UCSD-AML1 (cell line): ENCODE data around the gene KIN.
"Not testable (repeated sequence)": the region's sequence is repeated elsewhere in the genome, so short reads cannot be mapped to it uniquely, and the experiment has no call there.

Experiments used
- DNase-seq: peaks from one replicate; lab custom pipeline; 2025; ENCODE audit not compliant: unreplicated experiment; lab: John Stamatoyannopoulos, UW

KIN gene

GRCh38 chr10:7738536-7739407 is 49.0 kb downstream of the KIN start:
- no peak for DNase-seq

- no peak for DNase-seq
Observed at GRCh38 chr10:7734821-7735220, 53.0 kb downstream of the KIN start.

GRCh38 chr10:7722927-7723529 is 64.8 kb downstream of the KIN start:
- DNase-seq: no peak

DNA sequence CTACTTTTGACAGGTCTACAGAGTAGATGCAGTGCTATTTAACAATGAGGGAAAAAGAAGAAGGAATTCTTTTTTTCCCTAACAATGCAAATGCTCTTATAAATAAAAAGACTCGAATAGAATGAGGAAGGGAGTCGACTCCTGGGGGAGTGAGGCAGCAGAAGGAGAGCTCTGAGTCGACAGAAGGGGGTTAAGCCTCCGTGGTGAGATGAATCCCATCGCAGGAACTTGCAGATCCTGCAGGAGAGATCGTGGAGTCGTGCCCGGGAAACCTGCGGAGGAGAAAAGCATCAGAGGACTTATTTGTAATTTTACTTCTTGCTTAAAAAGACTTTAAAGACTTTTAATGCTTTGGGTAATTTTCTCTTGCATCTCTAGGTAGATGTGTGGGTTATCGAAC is 67.3 kb downstream of the KIN start:
- no peak for DNase-seq

GRCh38 chr10:7718685-7719084 is 69.1 kb downstream of the KIN start:
- no peak for DNase-seq

- DNase-seq: no peak
Observed at GRCh38 chr10:7717767-7718166, 70.0 kb downstream of the KIN start.

- DNase-seq: no peak
Observed at GRCh38 chr10:7715515-7715914, 72.3 kb downstream of the KIN start.

GRCh38 chr10:7711075-7711474 is 76.7 kb downstream of the KIN start:
- DNase-seq: not testable (repeated sequence)

DNA sequence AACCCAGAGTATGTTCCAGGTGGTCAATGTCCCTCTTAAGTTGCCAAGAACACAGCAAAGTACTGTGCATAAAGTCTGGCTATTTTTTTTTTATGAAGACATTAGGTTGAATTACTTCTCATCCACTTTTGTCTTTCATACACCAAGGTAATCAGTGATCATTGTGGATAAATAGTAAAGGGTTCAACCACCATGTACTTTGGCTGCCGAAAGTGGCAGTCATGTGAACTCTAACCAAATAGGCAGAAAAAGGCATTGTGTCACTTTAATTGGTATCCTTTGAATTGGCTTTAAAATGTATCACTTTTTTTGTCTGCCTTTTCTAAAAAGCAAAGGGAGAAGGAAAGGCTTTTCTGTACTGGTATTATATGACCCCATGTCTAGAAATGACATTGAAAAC is 77.3 kb downstream of the KIN start:
- DNase-seq: no peak

GRCh38 chr10:7708832-7709231 is 79.0 kb downstream of the KIN start:
- no peak for DNase-seq

DNA sequence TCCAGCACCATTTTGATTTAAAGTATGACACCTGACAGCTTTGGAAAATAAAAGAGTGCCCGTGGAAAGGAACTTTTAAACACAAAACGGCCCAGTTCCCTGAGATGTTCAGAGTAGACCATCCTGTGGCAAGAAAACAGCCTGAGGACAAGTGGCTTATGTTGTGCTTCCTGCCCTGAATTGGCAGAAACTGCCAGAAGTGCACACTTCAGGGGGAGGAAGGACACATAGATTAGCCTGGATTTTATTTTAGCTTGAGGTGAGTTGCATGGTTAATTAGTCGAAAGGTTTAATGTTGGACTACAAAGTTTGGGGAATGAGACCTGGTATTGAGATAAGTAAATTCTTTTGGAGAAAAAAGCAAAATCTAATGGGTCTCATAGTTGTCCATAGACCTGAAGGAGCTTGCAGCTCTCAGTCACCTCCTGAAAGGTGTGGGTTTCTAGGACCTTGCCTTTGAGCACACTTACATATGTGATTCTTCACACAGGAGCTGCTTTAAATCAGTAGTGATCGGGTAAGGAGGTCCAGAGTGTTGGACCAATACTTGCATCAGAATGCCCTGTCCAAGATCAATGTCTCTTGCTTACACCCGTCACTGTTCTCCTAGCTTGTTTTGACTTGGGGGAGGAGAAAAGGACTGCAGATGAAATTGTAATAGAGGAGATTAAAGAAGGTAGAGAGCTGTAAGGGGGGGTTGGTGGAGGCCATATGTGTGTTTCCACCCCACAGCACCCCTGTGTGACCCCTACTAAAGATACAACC is 79.8 kb downstream of the KIN start:
- no peak for DNase-seq

DNA sequence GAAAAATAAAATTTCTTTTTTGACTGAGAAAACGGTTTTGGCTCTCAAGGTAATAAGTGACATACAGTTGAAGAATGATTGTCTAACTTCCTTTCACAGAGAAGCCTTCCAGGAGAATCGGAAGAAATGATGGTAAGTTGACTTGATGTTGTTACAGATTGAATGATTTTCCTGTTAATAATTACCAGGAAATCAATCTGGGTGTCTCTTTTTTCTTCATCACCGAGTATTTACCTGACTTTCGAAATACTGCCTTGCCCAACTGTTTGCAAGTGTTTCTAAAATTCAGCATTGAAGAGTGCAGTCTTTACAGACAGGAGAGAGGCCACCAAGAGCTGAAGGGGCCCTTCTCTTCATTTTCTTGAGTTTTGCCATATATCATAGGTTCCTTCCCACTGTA is 80.7 kb downstream of the KIN start:
- no peak for DNase-seq

GRCh38 chr10:7706534-7707073 is 81.2 kb downstream of the KIN start:
- no peak for DNase-seq

- no peak for DNase-seq
Observed at GRCh38 chr10:7705341-7705740, 82.5 kb downstream of the KIN start.

DNA sequence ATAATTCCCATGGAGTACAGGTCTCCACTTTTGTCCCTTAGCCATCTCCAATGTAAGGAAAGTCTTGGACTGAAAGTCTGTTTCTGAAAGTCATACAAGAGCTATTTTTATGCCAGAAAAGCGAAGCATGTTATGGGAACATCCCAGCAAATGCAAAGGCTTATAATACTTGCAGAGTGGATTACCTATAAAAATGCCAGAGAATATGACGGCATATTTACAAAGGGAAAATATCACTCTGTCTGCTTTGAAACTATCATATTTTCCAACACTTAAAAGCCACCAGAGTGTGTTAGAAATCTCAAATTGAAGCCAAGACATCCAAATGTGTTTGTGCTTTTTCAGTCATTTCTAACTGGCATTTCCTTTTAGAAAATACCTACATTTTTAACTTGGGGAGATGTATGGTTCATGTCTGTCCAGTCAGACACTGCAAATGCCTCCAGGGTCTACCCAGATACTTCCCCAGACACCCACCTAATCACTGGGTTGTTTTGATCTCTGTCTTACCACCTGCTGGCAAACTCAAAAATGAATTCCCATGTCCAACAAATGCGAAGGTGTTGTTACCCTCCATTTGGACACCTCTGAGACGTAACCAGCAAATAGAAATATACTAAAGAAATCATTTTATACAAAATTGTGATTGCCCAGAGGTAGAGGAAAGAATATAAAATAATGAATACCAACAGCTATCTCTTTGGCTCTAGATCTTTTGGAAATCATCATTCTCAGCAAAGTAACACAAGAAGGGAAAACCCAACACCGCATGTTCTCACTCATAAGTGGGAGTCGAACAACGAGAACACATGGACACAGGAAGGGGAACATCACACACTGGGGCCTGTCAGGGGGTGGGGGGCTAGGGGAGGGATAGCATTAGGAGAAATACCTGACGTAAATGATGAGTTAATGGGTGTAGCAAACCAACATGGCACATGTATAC is 83.4 kb downstream of the KIN start:
- no peak for DNase-seq

DNA sequence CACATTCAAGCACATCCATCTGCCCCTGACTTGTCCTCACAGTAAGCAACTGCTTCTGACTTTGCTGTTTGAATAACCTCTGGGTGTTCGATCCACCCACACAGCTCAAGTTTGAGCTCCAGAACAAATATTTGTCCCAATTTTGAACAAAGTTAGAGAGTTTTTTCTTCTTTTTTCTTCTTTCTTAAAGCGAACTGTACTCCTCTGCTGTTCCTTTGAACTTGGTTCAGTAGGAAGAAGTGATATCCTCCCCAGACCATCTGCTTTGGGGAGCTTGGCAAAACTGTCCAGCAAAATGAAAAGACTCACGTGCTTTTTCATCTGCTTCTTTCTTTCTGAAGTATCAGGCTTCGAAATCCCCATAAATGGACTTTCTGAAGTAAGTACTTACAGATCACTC is 84.7 kb downstream of the KIN start, which contains the start of gene ITIH2:
ITIH2 (plus strand) TSS at position 177 of the 400 bp plus-strand sequence; CDS start at position 296, 119 bp downstream.
- no peak for DNase-seq

DNA sequence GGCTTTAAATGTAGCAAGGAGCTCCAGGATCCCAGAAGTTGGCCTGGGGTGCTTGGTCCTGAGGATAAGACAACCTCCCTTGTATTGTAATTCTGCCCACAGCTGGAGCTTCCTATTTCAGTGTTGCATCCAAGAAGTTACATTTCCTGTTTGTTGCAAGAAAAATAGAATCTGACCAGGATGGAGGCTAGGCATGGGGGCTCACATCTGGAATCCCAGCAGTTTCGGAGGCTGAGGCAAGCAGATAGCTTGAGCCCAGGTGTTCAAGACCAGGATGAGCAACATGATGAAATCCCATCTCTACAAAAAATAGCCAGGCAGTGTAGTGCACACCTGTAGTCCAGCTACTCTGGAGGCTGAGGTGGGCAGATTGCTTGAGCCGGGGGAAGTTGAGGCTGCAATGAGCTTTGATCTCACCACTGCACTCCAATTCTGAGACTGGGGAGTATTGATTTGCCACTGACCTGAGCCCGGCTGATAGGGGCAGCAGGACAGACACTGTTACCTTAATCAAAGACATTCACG is 85.4 kb downstream of the KIN start:
- no peak for DNase-seq

DNA sequence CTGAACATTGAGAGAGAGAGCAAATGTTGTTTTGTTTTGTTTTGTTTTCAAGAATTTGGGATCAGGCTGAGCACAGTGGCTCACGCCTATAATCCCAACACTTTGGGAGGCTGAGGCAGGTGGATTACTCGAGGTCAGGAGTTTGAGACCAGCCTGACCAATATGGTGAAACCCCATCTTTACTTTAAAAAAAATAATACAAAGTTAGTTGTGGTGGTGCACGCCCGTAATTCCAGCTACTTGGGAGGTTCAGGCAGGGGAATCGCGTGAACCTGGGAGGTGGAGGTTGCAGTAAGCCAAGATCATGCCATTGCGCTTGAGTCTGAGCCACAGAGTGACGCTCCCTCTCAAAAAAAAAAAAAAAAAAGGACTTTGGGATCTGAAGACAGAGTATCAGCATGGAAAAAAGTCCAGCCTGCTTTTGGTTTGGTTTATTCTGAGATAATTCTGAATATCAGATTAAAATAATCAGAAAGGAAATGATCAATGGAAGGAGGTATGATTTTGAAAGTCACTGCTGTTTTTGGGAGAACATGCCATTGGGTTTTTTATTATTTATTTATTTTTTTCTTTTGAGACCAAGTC is 86.5 kb downstream of the KIN start:
- DNase-seq: no peak
